WI38 (cell line): ENCODE results near the gene PHACTR1.

Experiments used
- H3K4me3 ChIP-seq: 2 replicates; pipeline ENCODE4 v1.5.1; 2011; ENCODE audit warnings: low read depth, mild to moderate bottlenecking, control low read depth, low read length
- CTCF ChIP-seq: IDR thresholded peaks from 2 replicates; pipeline ENCODE4 v1.5.1; 2012; ENCODE audit warnings: low read depth, mild to moderate bottlenecking, control low read depth, low read length

PHACTR1 gene

GRCh38 chr6:13248994-13249393 is 532.4 kb downstream of the PHACTR1 start:
- TF ChIP-seq CTCF: no peak
- no peak overlapping the region for H3K4me3 ChIP-seq

- TF ChIP-seq CTCF: no peak
These were observed 533.2 kb downstream of the PHACTR1 start for GRCh38 chr6:13249817-13250216.

GRCh38 chr6:13250703-13251102 is 534.1 kb downstream of the PHACTR1 start:
- no peak overlapping the region for H3K4me3 ChIP-seq
- no peak for TF ChIP-seq CTCF

More at GRCh38 chr6:13249817-13250216, 533.2 kb downstream of the PHACTR1 start:
- H3K4me3 ChIP-seq: no peak overlapping the region

GRCh38 chr6:13251242-13251641 is 534.7 kb downstream of the PHACTR1 start:
- TF ChIP-seq CTCF: no peak
- H3K4me3 ChIP-seq: no peak overlapping the region

- TF ChIP-seq CTCF: no peak
These were observed 536.2 kb downstream of the PHACTR1 start for GRCh38 chr6:13252790-13253189.

GRCh38 chr6:13253272-13253671 is 536.7 kb downstream of the PHACTR1 start:
- TF ChIP-seq CTCF: no peak
- H3K4me3 ChIP-seq: no peak overlapping the region

More at GRCh38 chr6:13252790-13253189, 536.2 kb downstream of the PHACTR1 start:
- H3K4me3 ChIP-seq: no peak overlapping the region

- no peak overlapping the region for H3K4me3 ChIP-seq
- TF ChIP-seq CTCF: no peak
These were observed 539.9 kb downstream of the PHACTR1 start for GRCh38 chr6:13256266-13257001.
